HUES48 (cell line): Measurements from ENCODE around the gene TSGA10IP.
"Not testable (repeated sequence)": the region's sequence is repeated elsewhere in the genome, so short reads cannot be mapped to it uniquely, and the experiment has no call there.

ENCODE experiments used
- H3K27ac ChIP-seq: one replicate; pipeline ENCODE4 v1.7.0; 2013; ENCODE audit warnings: low read depth, low read length, inconsistent platforms
- H3K27me3 ChIP-seq: 2 replicates; pipeline ENCODE4 v1.6.1; 2013; ENCODE audit warnings: mild to moderate bottlenecking, low read length; ENCODE audit not compliant: control insufficient read depth, insufficient read depth
- H3K36me3 ChIP-seq: 2 replicates; pipeline ENCODE4 v1.6.1; 2013; ENCODE audit warnings: low read length; ENCODE audit not compliant: control insufficient read depth, insufficient read depth
- H3K4me1 ChIP-seq: 2 replicates; pipeline ENCODE4 v1.6.1; 2013; ENCODE audit warnings: mild to moderate bottlenecking, low read length; ENCODE audit not compliant: control insufficient read depth, insufficient read depth
- H3K4me3 ChIP-seq: 2 replicates; pipeline ENCODE4 v1.5.1; 2013; ENCODE audit warnings: mild to moderate bottlenecking, low read depth, low read length
- H3K9ac ChIP-seq: 2 replicates; pipeline ENCODE4 v1.6.1; 2013; ENCODE audit warnings: mild to moderate bottlenecking, low read depth, low read length, moderate library complexity
- H3K9me3 ChIP-seq: 2 replicates; pipeline ENCODE4 v1.6.1; 2013; ENCODE audit warnings: low read length; ENCODE audit not compliant: control insufficient read depth, insufficient read depth

TSGA10IP gene

DNA sequence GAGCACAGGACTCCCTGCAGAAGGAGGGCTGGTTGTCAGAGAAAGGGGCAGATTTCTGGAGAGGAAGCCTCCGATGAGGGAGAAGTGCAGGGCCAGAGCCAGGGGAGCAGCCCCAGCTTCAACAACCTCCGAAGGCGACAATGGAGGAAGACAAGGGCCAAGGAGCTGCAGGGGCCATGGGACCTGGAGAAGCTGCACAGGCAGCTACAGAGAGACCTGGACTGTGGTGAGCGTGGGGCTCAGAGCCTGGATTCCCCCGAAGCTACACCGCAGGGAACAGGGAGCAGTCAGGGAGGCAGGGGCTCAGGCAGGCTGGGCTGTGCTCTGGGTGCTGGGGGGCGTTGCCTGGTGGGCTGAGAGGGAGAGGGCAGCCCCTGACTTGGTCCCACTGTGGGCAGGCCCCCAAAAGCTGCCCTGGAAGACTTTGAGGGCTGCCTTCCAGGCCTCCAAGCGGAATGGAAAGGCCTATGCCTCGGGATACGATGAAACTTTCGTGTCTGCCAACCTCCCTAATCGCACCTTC, 2.4 kb downstream of the TSGA10IP start:
- Histone ChIP-seq H3K9ac (no peak overlapping the region), H3K27ac (no peak overlapping the region), H3K27me3 (no peaks in the 10 kb centered on the region), H3K36me3 (no peaks in the 10 kb centered on the region), H3K4me1 (peaks cover 16% of the 10 kb centered on the region), H3K9me3 (no peaks in the 10 kb centered on the region), H3K4me3 (no peak overlapping the region)

DNA sequence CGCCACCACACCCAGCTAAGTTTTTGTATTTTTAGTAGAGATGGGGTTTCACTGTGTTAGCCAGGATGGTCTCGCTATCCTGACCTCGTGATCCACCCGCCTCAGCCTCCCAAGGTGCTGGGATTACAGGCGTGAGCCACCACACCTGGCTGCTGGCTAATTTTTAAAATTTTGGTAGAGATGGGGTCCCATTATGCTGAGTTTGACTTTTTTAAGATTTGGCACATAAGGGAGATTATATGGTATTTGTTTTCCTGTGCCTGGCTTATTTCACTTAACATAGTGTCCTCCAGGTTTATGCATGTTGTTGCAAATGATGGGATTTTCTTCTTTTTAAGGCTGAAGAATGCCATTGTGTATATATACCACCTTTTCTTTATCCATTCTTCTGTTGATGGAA, 5.4 kb downstream of the TSGA10IP start:
- not testable (repeated sequence) for H3K4me1 ChIP-seq, H3K9me3 ChIP-seq, H3K9ac ChIP-seq, H3K36me3 ChIP-seq, H3K27ac ChIP-seq, H3K4me3 ChIP-seq, H3K27me3 ChIP-seq

DNA sequence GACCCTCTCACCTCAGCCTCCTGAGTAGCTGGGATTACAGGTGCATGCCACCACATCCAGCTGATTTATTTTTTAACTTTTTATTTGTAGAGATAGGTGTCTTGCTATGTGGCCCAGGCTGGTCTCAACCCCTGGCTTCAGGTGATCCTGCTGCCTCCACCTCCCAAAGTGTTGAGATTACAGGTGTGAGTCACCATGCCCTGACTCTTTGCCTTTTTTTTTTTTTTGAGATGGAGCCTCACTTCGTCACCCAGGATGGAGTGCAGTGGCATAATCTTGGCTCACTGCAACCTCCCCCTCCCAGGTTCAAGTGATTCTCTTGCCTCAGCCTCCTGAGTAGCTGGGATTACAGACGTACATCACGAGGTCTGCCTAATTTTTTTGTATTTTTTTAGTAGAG, 6.4 kb downstream of the TSGA10IP start:
- H3K9me3 ChIP-seq, H3K27me3 ChIP-seq, H3K36me3 ChIP-seq, H3K9ac ChIP-seq, H3K27ac ChIP-seq, H3K4me3 ChIP-seq, H3K4me1 ChIP-seq: not testable (repeated sequence)

DNA sequence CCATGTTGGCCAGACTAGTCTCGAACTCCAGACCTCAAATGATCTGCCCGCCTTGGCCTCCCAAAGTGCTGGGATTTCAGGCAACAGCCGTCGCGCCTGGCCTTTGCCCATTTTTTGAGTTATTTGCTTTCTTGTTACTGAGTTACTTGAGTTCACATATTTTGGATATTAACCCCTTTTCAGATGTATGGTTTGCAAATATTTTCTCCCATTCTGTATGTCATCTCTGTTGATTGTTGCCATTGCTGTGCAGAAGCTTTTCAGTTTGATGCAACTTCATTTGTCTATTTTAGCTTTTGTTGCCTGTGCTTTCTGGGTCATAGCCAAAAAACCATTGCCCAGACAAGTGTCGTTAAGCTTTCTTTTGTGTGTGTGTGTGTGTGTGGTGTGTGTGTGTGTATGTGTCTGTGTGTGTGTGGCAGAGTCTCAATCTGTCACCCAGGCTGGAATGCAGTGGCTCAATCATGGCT, 6.8 kb downstream of the TSGA10IP start:
- H3K27ac ChIP-seq = no peak overlapping the region
- H3K9me3 ChIP-seq = no peaks in the 10 kb centered on the region
- H3K9ac ChIP-seq = no peak overlapping the region
- H3K4me1 ChIP-seq = peaks cover 2% of the 10 kb centered on the region; the same call in 1 of the 2 replicates
- H3K27me3 ChIP-seq = no peaks in the 10 kb centered on the region
- no peak overlapping the region for H3K4me3 ChIP-seq
- no peaks in the 10 kb centered on the region for H3K36me3 ChIP-seq

DNA sequence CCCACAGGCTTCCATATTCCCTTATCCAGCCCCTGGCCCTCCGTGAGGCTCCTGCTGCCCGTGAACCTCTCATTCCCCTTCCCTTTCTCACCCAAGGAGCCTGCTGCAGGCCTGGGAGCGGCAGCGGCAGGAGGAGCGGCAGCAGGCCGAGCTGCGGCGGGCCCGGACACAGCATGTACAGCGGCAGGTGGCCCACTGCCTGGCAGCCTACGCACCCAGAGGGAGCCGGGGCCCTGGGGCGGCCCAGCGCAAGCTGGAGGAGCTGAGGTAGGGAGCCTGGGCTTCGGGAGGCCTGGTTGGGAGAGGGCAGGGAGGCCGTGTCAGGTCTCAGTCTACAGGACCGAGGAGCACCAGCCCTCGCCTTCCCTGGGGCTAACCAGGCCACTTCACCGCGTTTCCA, 8.2 kb downstream of the TSGA10IP start:
- Histone ChIP-seq H3K27me3 (no peaks in the 10 kb centered on the region), H3K36me3 (no peaks in the 10 kb centered on the region), H3K9ac (no peak overlapping the region), H3K4me3 (no peak overlapping the region), H3K9me3 (no peaks in the 10 kb centered on the region), H3K4me1 (0 out of 2 replicates have a peak, but pooled peaks cover 2% of the 10 kb centered on the region), H3K27ac (no peak overlapping the region)

DNA sequence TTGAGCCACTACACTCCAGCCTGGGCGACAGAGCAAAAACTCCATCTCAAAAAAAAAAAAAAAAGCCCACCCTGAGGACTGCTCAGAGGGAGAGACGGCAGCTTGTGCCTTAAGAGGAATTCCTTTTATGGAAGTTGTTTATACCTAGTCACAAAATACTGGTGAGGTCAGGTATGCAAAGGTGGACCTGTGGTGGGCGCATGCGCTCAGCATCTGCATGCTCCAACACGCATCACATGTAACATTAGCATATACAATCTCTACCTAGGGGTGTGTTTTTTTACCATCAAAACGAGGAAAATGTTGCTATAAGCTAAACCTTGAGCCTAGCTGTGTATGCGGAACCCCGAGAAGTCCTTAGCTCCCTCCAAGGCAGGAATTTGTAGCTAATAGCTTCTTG, 9.5 kb downstream of the TSGA10IP start:
- Histone ChIP-seq H3K27ac (no peak overlapping the region), H3K27me3 (no peaks in the 10 kb centered on the region), H3K4me3 (no peak overlapping the region), H3K9me3 (no peaks in the 10 kb centered on the region), H3K36me3 (no peaks in the 10 kb centered on the region), H3K4me1 (0 out of 2 replicates have a peak, but pooled peaks cover 2% of the 10 kb centered on the region), H3K9ac (no peak overlapping the region)

DNA sequence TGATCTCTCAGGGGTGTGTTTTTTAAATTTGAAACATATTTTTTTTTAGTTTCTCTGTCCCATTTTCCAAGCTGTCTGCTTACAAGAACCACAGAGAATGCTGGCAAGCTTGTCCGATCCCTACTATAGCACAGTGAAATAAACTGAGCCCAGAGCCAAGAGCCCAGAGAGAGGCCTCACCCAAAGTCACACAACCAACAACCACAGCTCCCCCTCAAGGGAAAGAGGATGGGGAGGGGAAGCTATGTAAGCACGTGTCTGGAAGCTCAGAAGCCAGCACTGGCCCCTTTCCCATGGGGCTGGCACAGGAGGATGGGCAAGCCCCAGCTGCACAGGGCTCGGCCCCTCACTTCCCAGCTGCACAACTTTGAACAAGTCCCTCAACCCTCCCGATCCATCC, 13.0 kb downstream of the TSGA10IP start:
- Histone ChIP-seq H3K4me1 (0 out of 2 replicates have a peak, but pooled peaks cover 2% of the 10 kb centered on the region), H3K27ac (no peak overlapping the region), H3K4me3 (no peak overlapping the region)

DNA sequence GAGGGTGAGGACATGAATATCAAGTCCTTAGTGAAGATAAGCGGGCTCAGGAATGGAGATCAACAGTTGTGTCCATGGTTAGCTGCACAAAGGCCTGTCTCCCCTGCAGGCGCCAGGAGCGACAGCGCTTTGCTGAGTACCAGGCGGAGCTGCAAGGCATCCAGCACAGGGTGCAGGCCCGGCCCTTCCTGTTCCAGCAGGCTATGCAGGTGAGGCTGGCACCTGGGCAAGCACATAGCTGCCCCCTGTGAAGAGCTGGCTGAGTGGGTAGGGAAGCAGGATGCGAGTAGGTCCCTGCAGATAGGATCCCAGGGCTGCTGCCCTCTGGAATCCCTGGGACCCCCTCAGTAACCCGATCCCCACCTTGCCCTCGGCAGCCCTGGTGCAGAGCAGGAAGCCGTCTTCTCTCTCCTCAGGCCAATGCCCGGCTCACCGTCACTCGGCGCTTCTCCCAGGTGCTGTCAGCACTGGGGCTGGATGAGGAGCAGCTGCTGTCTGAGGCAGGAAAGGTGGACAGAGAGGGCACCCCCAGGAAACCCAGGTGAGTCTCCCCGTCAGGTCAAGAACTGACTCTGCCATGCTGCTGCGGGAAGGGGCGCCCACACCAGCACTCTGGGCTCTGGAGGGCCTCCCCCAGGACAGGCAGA, 13.6 kb downstream of the TSGA10IP start:
- Histone ChIP-seq H3K27ac (no peak overlapping the region), H3K9ac (no peak overlapping the region), H3K27me3 (no peaks in the 10 kb centered on the region), H3K9me3 (no peaks in the 10 kb centered on the region), H3K36me3 (peaks cover 3% of the 10 kb centered on the region; the same call in 1 of the 2 replicates), H3K4me1 (0 out of 2 replicates have a peak, but pooled peaks cover 2% of the 10 kb centered on the region), H3K4me3 (no peak overlapping the region)

More for the DNA sequence above, 13.0 kb downstream of the TSGA10IP start:
- H3K9me3 ChIP-seq = no peaks in the 10 kb centered on the region
- no peaks in the 10 kb centered on the region for H3K27me3 ChIP-seq
- H3K9ac ChIP-seq = no peak overlapping the region
- H3K36me3 ChIP-seq = no peaks in the 10 kb centered on the region

DNA sequence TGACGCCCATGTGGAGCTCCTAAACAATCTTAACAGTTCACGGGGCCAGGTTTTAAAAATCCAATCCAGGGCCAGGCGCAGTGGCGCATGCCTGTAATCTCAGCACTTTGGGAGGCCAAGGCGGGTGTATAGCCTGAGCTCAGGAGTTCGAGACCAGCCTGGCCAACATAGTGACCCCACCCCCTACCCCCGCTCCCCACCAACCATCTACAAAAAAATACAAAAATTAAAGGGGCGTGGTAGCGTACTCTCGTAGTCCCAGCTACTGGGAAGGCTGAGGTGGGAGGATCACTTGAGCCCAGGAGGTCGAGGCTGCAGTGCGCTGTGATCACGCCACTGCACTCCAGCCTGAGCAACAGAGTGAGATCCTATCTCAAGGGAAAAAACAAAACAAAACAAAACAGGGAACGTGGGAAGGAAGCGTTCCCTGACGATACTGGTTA, 15.6 kb downstream of the TSGA10IP start:
- peaks cover 22% of the 10 kb centered on the region for H3K36me3 ChIP-seq
- H3K27ac ChIP-seq = peak overlapping the region; percentile 88
- no peaks in the 10 kb centered on the region for H3K4me1 ChIP-seq
- H3K9me3 ChIP-seq = no peaks in the 10 kb centered on the region
- no peaks in the 10 kb centered on the region for H3K27me3 ChIP-seq
- peak overlapping the region; percentile 94 for H3K4me3 ChIP-seq
- peak overlapping the region; percentile 52 for H3K9ac ChIP-seq

DNA sequence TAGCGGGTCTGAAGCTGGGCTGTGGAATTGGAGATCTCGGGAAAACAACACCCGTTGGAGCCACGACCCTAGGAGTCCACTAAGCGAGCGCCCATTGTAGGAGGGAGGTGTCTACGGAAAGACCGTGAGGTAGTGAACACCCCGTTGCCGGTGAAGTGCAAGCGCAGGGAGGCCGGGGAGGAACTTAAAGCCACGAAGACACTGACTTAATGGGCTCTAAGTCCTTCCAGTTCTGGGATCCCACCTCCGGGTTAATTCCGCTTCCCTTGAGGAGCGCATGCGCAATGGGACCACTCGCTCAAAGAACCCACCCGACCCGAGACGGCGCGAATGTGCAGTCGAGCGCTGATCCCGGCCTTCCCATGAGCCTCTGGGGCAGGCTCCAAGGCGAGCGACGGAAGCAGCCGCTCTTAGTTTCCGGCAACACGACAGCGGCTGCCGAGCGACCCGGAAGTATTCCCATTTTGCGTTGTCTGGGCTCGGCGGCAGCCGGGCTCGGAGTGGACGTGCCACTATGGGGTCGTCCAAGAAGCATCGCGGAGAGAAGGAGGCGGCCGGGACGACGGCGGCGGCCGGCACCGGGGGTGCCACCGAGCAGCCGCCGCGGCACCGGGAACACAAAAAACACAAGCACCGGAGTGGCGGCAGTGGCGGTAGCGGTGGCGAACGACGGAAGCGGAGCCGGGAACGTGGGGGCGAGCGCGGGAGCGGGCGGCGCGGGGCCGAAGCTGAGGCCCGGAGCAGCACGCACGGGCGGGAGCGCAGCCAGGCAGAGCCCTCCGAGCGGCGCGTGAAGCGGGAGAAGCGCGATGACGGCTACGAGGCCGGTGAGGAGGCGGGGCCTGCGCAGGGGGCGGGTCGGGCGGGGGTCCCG, 16.2 kb downstream of the TSGA10IP start, which contains the start of gene SART1:
TSS of gene SART1 (plus strand) at position 468 of the 874 bp plus-strand sequence. CDS start at position 515, 47 bp downstream.
- H3K4me1 ChIP-seq = no peaks in the 10 kb centered on the region
- peaks cover 29% of the 10 kb centered on the region for H3K36me3 ChIP-seq
- H3K9ac ChIP-seq = peak within 1 kb of the TSS; percentile 95
- no peaks in the 10 kb centered on the region for H3K27me3 ChIP-seq
- peak within 1 kb of the TSS; percentile 88 for H3K27ac ChIP-seq
- H3K9me3 ChIP-seq = no peaks in the 10 kb centered on the region
- peak within 1 kb of the TSS; percentile 94 for H3K4me3 ChIP-seq
